Omental fat pad (tissue), 4 donors: ENCODE data around the gene CD48. TPM values are rescaled to one million over a fixed set of nuclear protein-coding genes. Genes with fewer than 3 reads are reported as not detected.

Experiments used
- ATAC-seq: fragments of 150-250 bp; one replicate; pipeline ENCODE4 v1.9.1; 2016; ENCODE audit warnings: mild to moderate bottlenecking, moderate library complexity; ENCODE audit not compliant: low FRiP score
- DNase-seq: peaks from one replicate; pipeline ENCODE4 v3.0.0-alpha.2; 2019; ENCODE audit warnings: low spot score
- total RNA-seq, 4 donors: library from RNA; depleted of rRNA; stranded (reverse); fragments of >200 nt; gene quantifications; one replicate each; pipeline ENCODE4 v1.1.0, GENCODE V29; 2016
- TF ChIP-seq, protein P1 (sequence below), 3 donors: fragments of 450-650 bp; IDR thresholded peaks; one replicate each; pipeline ENCODE4 v1.5.1; 2016 to 2017; ENCODE audit warnings: antibody characterized with exemption in 3 of 3, mild to moderate bottlenecking in 3 of 3, moderate library complexity in 2 of 3

The CD48 gene, protein sequence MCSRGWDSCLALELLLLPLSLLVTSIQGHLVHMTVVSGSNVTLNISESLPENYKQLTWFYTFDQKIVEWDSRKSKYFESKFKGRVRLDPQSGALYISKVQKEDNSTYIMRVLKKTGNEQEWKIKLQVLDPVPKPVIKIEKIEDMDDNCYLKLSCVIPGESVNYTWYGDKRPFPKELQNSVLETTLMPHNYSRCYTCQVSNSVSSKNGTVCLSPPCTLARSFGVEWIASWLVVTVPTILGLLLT
- total RNA-seq: 10 to 100 TPM in 1 of 4 donors, 1 to 10 TPM in 3; 5.2 to 21.0 (median 8.0) TPM

DNA sequence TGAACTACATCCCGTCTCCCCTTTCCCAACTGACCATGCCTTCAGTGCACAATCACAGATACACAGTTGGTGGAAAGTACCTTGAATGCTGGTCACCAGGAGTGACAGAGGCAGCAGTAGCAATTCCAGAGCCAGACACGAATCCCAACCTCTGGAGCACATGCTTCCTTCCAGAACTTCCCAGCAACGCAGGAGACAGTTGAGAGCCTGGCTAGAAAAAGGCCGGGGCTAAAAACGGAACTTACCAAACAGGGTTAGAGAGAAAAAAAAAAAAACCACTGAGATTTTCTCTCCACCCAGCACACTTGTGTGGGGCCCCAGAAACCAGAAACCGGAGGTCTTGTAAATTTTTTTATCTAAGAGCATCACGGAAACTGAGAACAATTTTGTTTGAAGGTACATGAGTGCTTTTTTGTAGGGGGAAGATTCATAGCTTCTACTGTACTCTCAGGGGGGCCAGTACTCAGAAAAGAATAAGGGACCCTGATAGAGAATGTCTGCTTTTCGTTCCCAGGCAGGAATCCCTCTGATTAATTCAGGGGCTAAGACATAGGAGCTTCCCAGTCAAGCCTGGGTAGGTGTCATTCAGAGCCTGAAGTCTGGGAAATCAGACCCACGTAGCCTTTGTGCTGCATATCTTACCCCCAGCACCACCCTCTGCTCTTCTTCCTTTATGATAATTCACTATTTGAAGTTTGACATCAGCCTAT is at the start of gene CD48:
Gene CD48 (minus strand): TSS at position 221 of the 710 bp plus-strand sequence. CDS start 59 bp downstream, at position 162.
- DNase-seq: no peak
- no peak for ATAC-seq
- TF ChIP-seq, protein P1, sequence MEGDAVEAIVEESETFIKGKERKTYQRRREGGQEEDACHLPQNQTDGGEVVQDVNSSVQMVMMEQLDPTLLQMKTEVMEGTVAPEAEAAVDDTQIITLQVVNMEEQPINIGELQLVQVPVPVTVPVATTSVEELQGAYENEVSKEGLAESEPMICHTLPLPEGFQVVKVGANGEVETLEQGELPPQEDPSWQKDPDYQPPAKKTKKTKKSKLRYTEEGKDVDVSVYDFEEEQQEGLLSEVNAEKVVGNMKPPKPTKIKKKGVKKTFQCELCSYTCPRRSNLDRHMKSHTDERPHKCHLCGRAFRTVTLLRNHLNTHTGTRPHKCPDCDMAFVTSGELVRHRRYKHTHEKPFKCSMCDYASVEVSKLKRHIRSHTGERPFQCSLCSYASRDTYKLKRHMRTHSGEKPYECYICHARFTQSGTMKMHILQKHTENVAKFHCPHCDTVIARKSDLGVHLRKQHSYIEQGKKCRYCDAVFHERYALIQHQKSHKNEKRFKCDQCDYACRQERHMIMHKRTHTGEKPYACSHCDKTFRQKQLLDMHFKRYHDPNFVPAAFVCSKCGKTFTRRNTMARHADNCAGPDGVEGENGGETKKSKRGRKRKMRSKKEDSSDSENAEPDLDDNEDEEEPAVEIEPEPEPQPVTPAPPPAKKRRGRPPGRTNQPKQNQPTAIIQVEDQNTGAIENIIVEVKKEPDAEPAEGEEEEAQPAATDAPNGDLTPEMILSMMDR (IDR thresholded peaks at IDR 0.05): no peak

DNA sequence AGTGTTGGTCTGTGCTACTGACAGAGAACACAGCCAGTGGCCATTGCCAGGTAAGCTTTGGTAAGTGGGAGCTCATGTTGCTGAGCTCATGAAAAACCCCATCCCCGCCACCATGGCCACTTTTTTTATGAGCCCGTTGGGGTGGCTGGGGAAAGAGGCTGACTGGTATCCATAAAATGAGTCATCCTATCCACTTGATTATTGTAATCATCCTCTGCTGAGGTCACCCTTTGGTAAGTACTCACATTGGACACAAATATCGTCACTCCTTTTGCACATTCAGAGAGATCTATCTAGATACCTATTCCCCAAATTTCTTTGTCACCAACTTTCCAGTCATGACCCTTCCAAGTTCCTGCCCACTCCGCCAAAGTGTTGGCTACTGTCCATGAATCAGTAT is 49.4 kb upstream of the CD48 start:
- no peak for DNase-seq

DNA sequence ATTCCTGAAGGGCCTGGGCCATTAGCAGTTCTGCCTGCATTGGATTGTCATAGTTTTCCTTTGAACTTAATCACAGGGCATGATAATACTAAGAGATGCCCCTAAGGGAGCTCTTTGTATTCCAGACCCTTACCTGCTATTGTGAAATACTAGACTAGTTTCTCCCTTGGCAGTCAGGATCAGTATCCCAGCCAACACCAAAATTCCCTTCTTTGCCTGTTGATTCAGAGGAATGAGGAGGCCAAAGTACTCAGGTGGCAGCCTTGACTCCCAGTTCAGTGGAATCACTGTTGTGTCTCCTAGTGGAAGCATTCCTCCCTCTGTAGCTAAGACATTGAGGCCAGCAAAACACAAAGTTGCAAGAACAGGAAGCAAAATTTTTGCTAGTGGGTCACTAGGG is 48.1 kb upstream of the CD48 start:
- ATAC-seq: no peak
- TF ChIP-seq, protein P1 (IDR thresholded peaks at IDR 0.05): no peak

More for the DNA sequence above, 49.4 kb upstream of the CD48 start:
- ATAC-seq: no peak
- TF ChIP-seq, protein P1 (IDR thresholded peaks at IDR 0.05): no peak

DNA sequence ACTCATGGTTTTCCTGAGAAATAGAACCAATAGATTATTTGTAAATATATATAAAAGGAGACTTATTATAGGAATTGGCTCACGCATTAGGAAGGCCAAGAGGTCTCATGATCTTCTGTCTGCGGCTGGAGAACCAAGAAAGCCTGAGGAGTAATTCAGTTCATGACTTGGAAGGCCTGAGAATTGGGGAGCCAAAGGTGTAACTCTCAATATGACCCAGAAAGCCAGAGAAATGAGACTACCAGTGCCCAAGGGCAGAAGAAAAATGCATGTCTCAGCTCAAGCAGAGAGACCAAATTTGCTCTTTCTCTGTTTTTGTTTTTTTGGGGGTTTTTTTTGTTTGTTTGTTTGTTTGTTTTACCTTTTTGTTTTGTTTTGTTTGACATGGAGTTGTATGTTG is 46.9 kb upstream of the CD48 start:
- DNase-seq (no peak), ATAC-seq (no peak)
- TF ChIP-seq, protein P1 (IDR thresholded peaks at IDR 0.05): no peak

More for the DNA sequence above, 48.1 kb upstream of the CD48 start:
- no peak for DNase-seq

DNA sequence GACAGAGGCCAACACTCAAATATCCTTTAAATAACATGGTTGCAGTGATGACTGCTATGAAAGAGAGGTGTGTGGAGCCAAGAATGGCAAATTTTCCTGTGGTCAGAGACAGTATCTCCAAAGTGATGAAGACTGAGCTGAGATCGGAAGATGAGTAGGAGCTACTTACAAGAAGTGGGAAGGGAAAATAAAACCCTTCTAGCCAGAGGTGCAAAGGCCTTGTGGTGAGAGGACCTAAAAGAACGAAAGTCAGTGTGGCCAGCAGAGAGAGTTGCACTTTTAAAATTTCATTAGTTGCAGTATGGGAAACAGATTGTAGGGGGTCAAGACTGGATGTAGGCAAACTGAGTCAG is 45.2 kb upstream of the CD48 start:
- TF ChIP-seq, protein P1 (IDR thresholded peaks at IDR 0.05): no peak
- ATAC-seq (no peak), DNase-seq (no peak)

DNA sequence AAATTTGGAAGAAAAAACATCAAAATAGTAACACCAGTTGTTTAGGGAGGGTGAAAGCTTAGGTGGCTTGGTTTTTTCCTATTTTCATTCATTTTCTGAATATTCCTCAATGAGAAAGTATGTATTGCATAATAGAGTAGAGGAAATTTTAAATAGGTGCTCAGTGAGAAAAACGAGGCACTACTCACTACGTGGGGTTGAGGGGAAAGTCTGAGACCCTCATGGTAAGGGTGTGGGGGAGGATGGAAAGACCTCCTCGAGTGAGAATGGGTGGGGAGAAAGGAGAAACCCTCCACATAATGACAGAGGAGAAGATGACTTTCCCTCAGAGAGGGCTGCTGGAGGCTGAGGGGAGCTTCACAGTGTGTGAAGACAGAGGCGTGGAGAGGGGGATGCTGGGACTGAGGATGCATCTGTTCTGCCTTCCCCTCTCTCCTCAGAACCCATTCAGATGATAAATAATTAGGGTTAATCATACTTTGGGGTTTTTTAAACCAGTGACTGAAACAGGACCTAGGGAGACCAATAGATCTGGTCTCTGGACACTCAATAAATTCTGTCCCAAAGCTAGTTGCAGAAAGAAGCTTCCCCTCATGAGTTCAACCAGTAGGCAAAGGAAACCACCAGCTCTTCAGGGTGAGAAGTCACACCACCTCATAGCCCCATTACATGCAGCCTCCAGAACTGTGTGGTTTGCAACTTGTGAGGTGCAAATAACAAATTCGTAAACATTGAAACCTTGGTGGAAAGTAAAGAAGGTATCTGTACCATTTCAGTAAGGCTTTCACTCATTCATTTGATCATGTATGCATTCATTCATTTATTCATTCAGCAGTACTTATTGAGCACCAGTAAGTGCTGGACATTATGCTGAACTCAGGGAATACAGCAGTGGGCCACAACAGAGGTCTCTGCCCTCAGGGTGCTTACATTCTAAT is 44.6 kb upstream of the CD48 start:
- ATAC-seq: no peak
- DNase-seq: no peak
- TF ChIP-seq, protein P1 (IDR thresholded peaks at IDR 0.05): no peak
